HAP-1 (cell line): Measurements from ENCODE around the gene TUBA1B.
"Not testable (repeated sequence)": the region's sequence is repeated elsewhere in the genome, so short reads cannot be mapped to it uniquely, and the experiment has no call there.

Source experiments
- DNase-seq, 2 experiments: peaks; one replicate each; pipeline ENCODE4 v3.0.0-alpha.2; 2016 to 2020; ENCODE audit warnings: low spot score in 2 of 2
- H3K27me3 ChIP-seq: fragments of 250-450 bp; sonication (Bioruptor Pico); 2 replicates; pipeline ENCODE4 v1.5.1; 2020; ENCODE audit warnings: low read depth, mild to moderate bottlenecking, moderate library complexity
- H3K36me3 ChIP-seq: fragments of 250-450 bp; sonication (Bioruptor Pico); replicated peaks from 2 replicates; pipeline ENCODE4 v1.5.1; 2020; ENCODE audit warnings: mild to moderate bottlenecking
- H3K4me1 ChIP-seq: fragments of 250-450 bp; sonication (Bioruptor Pico); 2 replicates; pipeline ENCODE4 v1.5.1; 2020; ENCODE audit warnings: mild to moderate bottlenecking
- H3K4me3 ChIP-seq: fragments of 250-450 bp; sonication (Bioruptor Pico); 2 replicates; pipeline ENCODE4 v1.5.1; 2020; ENCODE audit warnings: mild to moderate bottlenecking, moderate library complexity
- H3K9me3 ChIP-seq: fragments of 250-450 bp; sonication (Bioruptor Pico); 2 replicates; pipeline ENCODE4 v1.5.1; 2020; ENCODE audit warnings: mild to moderate bottlenecking, moderate library complexity
- in situ Hi-C: fragments of 300-500 bp; cut with MboI; formaldehyde crosslinking; loops from 3 replicates; pipeline ENCODE4 v1.14.3; 2020; ENCODE audit warnings: low sequenced_read_pairs, inconsistent platforms, mixed read lengths

TUBA1B gene

GRCh38 chr12:49136997-49137396 lies 5.8 kb upstream of the TUBA1B start:
- peaks cover 17% of the 10 kb centered on the region for H3K4me1 ChIP-seq
- in situ Hi-C loops, result loop anchor here (10.0 kb wide), 1 partner anchor 98 kb away; no protein-coding TSS in a partner anchor
- not testable (repeated sequence) for H3K9me3 ChIP-seq, H3K27me3 ChIP-seq, H3K36me3 ChIP-seq, H3K4me3 ChIP-seq, DNase-seq

- in situ Hi-C loops, result loop anchor here (10.0 kb wide), 1 partner anchor 101 kb away; no protein-coding TSS in a partner anchor
- no peaks in the 10 kb centered on the region for H3K9me3 ChIP-seq
- no peaks in the 10 kb centered on the region for H3K27me3 ChIP-seq
- no peak for DNase-seq
- H3K4me1 ChIP-seq, result peaks cover 29% of the 10 kb centered on the region
- H3K36me3 ChIP-seq, result peaks cover 26% of the 10 kb centered on the region
- H3K4me3 ChIP-seq, result peak overlapping the region; percentile 29
Measured at GRCh38 chr12:49133590-49133989, 2.4 kb upstream of the TUBA1B start.

- peak overlapping the region; percentile 29 for H3K4me3 ChIP-seq
- no peaks in the 10 kb centered on the region for H3K27me3 ChIP-seq
- in situ Hi-C loops, result loop anchor here (10.0 kb wide), 1 partner anchor 102 kb away; no protein-coding TSS in a partner anchor
- DNase-seq, result peak in 1 of 2 experiments; percentile 35
- peaks cover 28% of the 10 kb centered on the region for H3K36me3 ChIP-seq
- peaks cover 24% of the 10 kb centered on the region for H3K4me1 ChIP-seq
- H3K9me3 ChIP-seq, result no peaks in the 10 kb centered on the region
Measured at GRCh38 chr12:49133014-49133413, 1.8 kb upstream of the TUBA1B start.

GRCh38 chr12:49131894-49132461 lies 783 bp upstream of the TUBA1B start:
- in situ Hi-C loops, result loop anchor here (10.0 kb wide), 1 partner anchor 103 kb away; no protein-coding TSS in a partner anchor
- DNase-seq, result peak; percentile 73 to 80
- Histone ChIP-seq H3K9me3 (no peaks in the 10 kb centered on the region), H3K4me3 (peak overlapping the region; percentile 29), H3K4me1 (peaks cover 24% of the 10 kb centered on the region), H3K36me3 (peaks cover 39% of the 10 kb centered on the region), H3K27me3 (no peaks in the 10 kb centered on the region)

GRCh38 chr12:49130151-49131050 lies 794 bp downstream of the TUBA1B start:
- peak; percentile 83 to 95 for DNase-seq
- Histone ChIP-seq H3K9me3 (no peaks in the 10 kb centered on the region), H3K4me1 (peaks cover 24% of the 10 kb centered on the region), H3K36me3 (peaks cover 43% of the 10 kb centered on the region), H3K4me3 (peak overlapping the region; percentile 100), H3K27me3 (no peaks in the 10 kb centered on the region)
- in situ Hi-C loops, result loop anchor here (10.0 kb wide), 1 partner anchor 104 kb away; no protein-coding TSS in a partner anchor

- Histone ChIP-seq H3K9me3 (no peaks in the 10 kb centered on the region), H3K36me3 (peaks cover 43% of the 10 kb centered on the region), H3K4me1 (peaks cover 24% of the 10 kb centered on the region), H3K4me3 (peak overlapping the region; percentile 100), H3K27me3 (no peaks in the 10 kb centered on the region)
- in situ Hi-C loops, result loop anchor here (10.0 kb wide), 1 partner anchor 105 kb away; no protein-coding TSS in a partner anchor
- no peak for DNase-seq
Measured at GRCh38 chr12:49129332-49130150, 1.7 kb downstream of the TUBA1B start.

GRCh38 chr12:49127971-49128370 lies 3.2 kb downstream of the TUBA1B start:
- DNase-seq, H3K4me3 ChIP-seq, H3K27me3 ChIP-seq, H3K9me3 ChIP-seq, in situ Hi-C loops: not testable (repeated sequence)
- H3K36me3 ChIP-seq, result peaks cover 43% of the 10 kb centered on the region
- peaks cover 16% of the 10 kb centered on the region for H3K4me1 ChIP-seq

- in situ Hi-C loops, result no loop called here
- DNase-seq, result peak in 1 of 2 experiments; percentile 24
Measured at GRCh38 chr12:49126852-49127763, 4.1 kb downstream of the TUBA1B start.

GRCh38 chr12:49121047-49121696 lies 10.0 kb downstream of the TUBA1B start:
- Histone ChIP-seq H3K27me3 (no peaks in the 10 kb centered on the region), H3K4me1 (no peaks in the 10 kb centered on the region), H3K36me3 (no peaks in the 10 kb centered on the region), H3K9me3 (no peaks in the 10 kb centered on the region), H3K4me3 (no peak overlapping the region)
- in situ Hi-C loops, result no loop called here
- peak in 1 of 2 experiments; percentile 52 for DNase-seq

More at GRCh38 chr12:49126852-49127763, 4.1 kb downstream of the TUBA1B start:
- Histone ChIP-seq H3K27me3 (no peaks in the 10 kb centered on the region), H3K9me3 (no peaks in the 10 kb centered on the region), H3K4me3 (no peak overlapping the region), H3K4me1 (peaks cover 12% of the 10 kb centered on the region), H3K36me3 (peaks cover 43% of the 10 kb centered on the region)

GRCh38 chr12:49111206-49111605 lies 20.0 kb downstream of the TUBA1B start:
- H3K36me3 ChIP-seq, result no peaks in the 10 kb centered on the region
- H3K27me3 ChIP-seq, result no peaks in the 10 kb centered on the region
- H3K4me1 ChIP-seq, result peaks cover 4% of the 10 kb centered on the region
- H3K4me3 ChIP-seq, result peak overlapping the region; percentile 78
- no peaks in the 10 kb centered on the region for H3K9me3 ChIP-seq
- in situ Hi-C loops, result no loop called here
- no peak for DNase-seq

- H3K4me3 ChIP-seq, result peak within 1 kb of the TSS; percentile 78
- no peaks in the 10 kb centered on the region for H3K9me3 ChIP-seq
- no peaks in the 10 kb centered on the region for H3K27me3 ChIP-seq
- peaks cover 4% of the 10 kb centered on the region for H3K4me1 ChIP-seq
- H3K36me3 ChIP-seq, result no peaks in the 10 kb centered on the region
- DNase-seq, result peak; percentile 97
- in situ Hi-C loops, result no loop called here
Measured at GRCh38 chr12:49110464-49111155, 20.6 kb downstream of the TUBA1B start, which contains the start of gene LMBR1L. Gene LMBR1L (minus strand): TSS chr12:49110847. CDS start chr12:49110555, 292 bp downstream.
